ENCODE results near the gene CFAP97.
A peak's percentile ranks its signal among the peaks of the same experiment; 100 is the strongest.

The CFAP97 gene

GRCh38 chr4:185145572-185145971, 58.2 kb downstream of the CFAP97 start:
- no peak for TF ChIP-seq CTCF (IDR thresholded peaks at IDR 0.05; ENCODE audit: extremely low read depth, missing control alignments)
- no peak for DNase-seq (ENCODE audit: low spot score)

GRCh38 chr4:185144601-185145240, 59.1 kb downstream of the CFAP97 start:
- no peak for TF ChIP-seq CTCF (IDR thresholded peaks at IDR 0.05; ENCODE audit: extremely low read depth, missing control alignments)
- no peak for DNase-seq (ENCODE audit: low spot score)

- no peak for TF ChIP-seq CTCF (IDR thresholded peaks at IDR 0.05; ENCODE audit: extremely low read depth, missing control alignments)
- DNase-seq (ENCODE audit: low spot score) = no peak
These were observed 60.2 kb downstream of the CFAP97 start for GRCh38 chr4:185143601-185143969.

- peak; percentile 64 for TF ChIP-seq CTCF (IDR thresholded peaks at IDR 0.05; ENCODE audit: extremely low read depth, missing control alignments)
- DNase-seq (ENCODE audit: low spot score) = peak; percentile 98
These were observed 60.7 kb downstream of the CFAP97 start, which contains the start of gene SLC25A4 for GRCh38 chr4:185142912-185143600. Gene SLC25A4 (plus strand): TSS chr4:185143266. CDS start chr4:185143373, 107 bp downstream.

GRCh38 chr4:185142564-185142911, 61.3 kb downstream of the CFAP97 start:
- no peak for TF ChIP-seq CTCF (IDR thresholded peaks at IDR 0.05; ENCODE audit: extremely low read depth, missing control alignments)
- no peak for DNase-seq (ENCODE audit: low spot score)

GRCh38 chr4:185141777-185142176, 62.0 kb downstream of the CFAP97 start:
- no peak for DNase-seq (ENCODE audit: low spot score)
- TF ChIP-seq CTCF (IDR thresholded peaks at IDR 0.05; ENCODE audit: extremely low read depth, missing control alignments) = no peak

GRCh38 chr4:185139736-185140135, 64.1 kb downstream of the CFAP97 start:
- no peak for TF ChIP-seq CTCF (IDR thresholded peaks at IDR 0.05; ENCODE audit: extremely low read depth, missing control alignments)
- no peak for DNase-seq (ENCODE audit: low spot score)

All from GM20000 (cell line).